PC-9 (cell line): ENCODE data around the gene PDE11A. TPM values are rescaled to one million over a fixed set of nuclear protein-coding genes. Genes with fewer than 3 reads are reported as not detected.

ENCODE experiments used
- BruUV-seq: library from RNA; stranded (reverse); fragments of 400-500 nt; replicated peaks from 2 replicates; lab custom pipeline; 2021; lab: Mats Ljungman, UMichigan
- CTCF ChIA-PET: fragments of 300-600 bp; sonication (Branson Sonifier 250); formaldehyde crosslinking; loops from one replicate; lab custom pipeline; 2022; ENCODE audit warnings: antibody characterized with exemption; lab: Charles Lee
- POLR2A ChIA-PET: fragments of 300-600 bp; sonication (Branson Sonifier 250); formaldehyde crosslinking; loops from one replicate; lab custom pipeline; 2022; ENCODE audit warnings: antibody characterized with exemption; ENCODE audit not compliant: unreplicated experiment; lab: Charles Lee
- DNase-seq, 2 experiments: peaks; one replicate each; pipeline versions ENCODE4 v3.0.0 to v3.0.0-alpha.2; 2015 to 2022; ENCODE audit warnings: mixed read lengths in 1 of 2
- H2AFZ ChIP-seq: fragments of 200-600 bp; sonication (generic); 2 replicates; pipeline ENCODE4 v1.8.1; 2017; ENCODE audit warnings: antibody characterized with exemption
- H3F3A ChIP-seq: fragments of 200-600 bp; sonication (generic); 2 replicates; pipeline ENCODE4 v1.8.1; 2017; ENCODE audit warnings: antibody characterized with exemption, mild to moderate bottlenecking, low read depth; ENCODE audit not compliant: insufficient read depth
- H3K27ac ChIP-seq: fragments of 200-600 bp; sonication (generic); 2 replicates; pipeline ENCODE4 v1.6.1; 2016; ENCODE audit warnings: mixed run types
- H3K27me3 ChIP-seq: fragments of 200-600 bp; sonication (generic); 2 replicates; pipeline ENCODE4 v1.6.1; 2016; ENCODE audit warnings: low read depth, mixed run types; ENCODE audit not compliant: insufficient read depth
- H3K36me3 ChIP-seq: fragments of 200-600 bp; sonication (generic); 2 replicates; pipeline ENCODE4 v1.6.1; 2016; ENCODE audit warnings: low read depth, mixed run types
- H3K4me1 ChIP-seq: fragments of 200-600 bp; sonication (generic); replicated peaks from 2 replicates; pipeline ENCODE4 v1.6.1; 2016; ENCODE audit warnings: mixed run types; ENCODE audit not compliant: insufficient read depth
- H3K4me2 ChIP-seq: fragments of 200-600 bp; sonication (generic); 2 replicates; pipeline ENCODE4 v1.6.1; 2017; ENCODE audit warnings: mixed run types
- H3K4me3 ChIP-seq: fragments of 200-600 bp; sonication (generic); 2 replicates; pipeline ENCODE4 v1.6.1; 2016; ENCODE audit warnings: mixed run types
- H3K79me2 ChIP-seq: fragments of 200-600 bp; sonication (generic); 2 replicates; pipeline ENCODE4 v1.6.1; 2017; ENCODE audit warnings: low read depth, mixed run types
- H3K9me2 ChIP-seq: fragments of 200-600 bp; sonication (generic); 2 replicates; pipeline ENCODE4 v1.8.1; 2017; ENCODE audit warnings: mild to moderate bottlenecking; ENCODE audit not compliant: insufficient read depth
- H3K9me3 ChIP-seq: fragments of 200-600 bp; sonication (generic); 2 replicates; pipeline ENCODE4 v1.8.1; 2016; ENCODE audit warnings: low read depth; ENCODE audit not compliant: insufficient read depth
- H4K20me1 ChIP-seq: fragments of 200-600 bp; sonication (generic); 2 replicates; pipeline ENCODE4 v1.8.1; 2017; ENCODE audit not compliant: insufficient read depth
- EZH2 ChIP-seq: fragments of 200-600 bp; sonication (generic); IDR thresholded peaks from 2 replicates; pipeline ENCODE4 v1.8.0; 2017; ENCODE audit warnings: antibody characterized with exemption, low read depth
- intact Hi-C: fragments of 100-400 bp; cut with micrococcal nuclease; formaldehyde crosslinking; loops from one replicate; pipeline ENCODE4 v1.10.0; 2022; ENCODE audit not compliant: unreplicated experiment
- total RNA-seq: library from RNA; stranded (reverse); gene quantifications from 2 replicates; pipeline ENCODE4 v1.2.3, GENCODE V29; 2021
- TF ChIP-seq, protein P1 (sequence below): fragments of 200-600 bp; sonication (generic); conservative IDR thresholded peaks from 2 replicates; pipeline ENCODE4 v1.6.1; 2017; ENCODE audit warnings: mixed run types, antibody characterized with exemption, mild to moderate bottlenecking, moderate library complexity

The PDE11A gene
- total RNA-seq, 1 experiment from 2014 or later, result 1.4 TPM

DNA sequence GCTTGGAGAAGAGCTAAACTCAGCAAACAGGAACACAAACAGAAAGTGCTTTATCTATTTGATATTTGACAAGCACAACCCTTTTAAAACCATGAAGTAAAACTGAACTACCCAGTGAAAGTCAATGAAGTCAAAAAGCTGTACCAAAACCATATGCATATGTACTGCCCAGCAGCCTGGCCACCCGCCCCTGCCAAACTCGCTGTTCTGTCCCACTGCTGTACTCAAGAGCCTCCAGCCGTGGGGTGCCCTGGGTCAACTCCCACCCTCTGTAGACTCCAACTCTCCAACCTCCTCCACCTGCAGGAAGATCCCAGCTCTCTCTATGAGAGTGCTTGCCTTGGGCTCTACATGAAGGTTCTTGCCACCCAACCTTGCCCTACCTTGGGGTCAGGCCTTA is 411.8 kb downstream of the PDE11A start:
- no peaks in the 10 kb centered on the region for H3K4me1 ChIP-seq
- H4K20me1 ChIP-seq, result no peaks in the 10 kb centered on the region
- H3K4me2 ChIP-seq, result no peak overlapping the region
- H3F3A ChIP-seq, result no peaks in the 10 kb centered on the region
- H2AFZ ChIP-seq, result no peak overlapping the region
- intact Hi-C loops, result no loop called here
- H3K4me3 ChIP-seq, result no peak overlapping the region
- no TSS peak for BruUV-seq
- DNase-seq, result no peak
- CTCF ChIA-PET, result no interaction called here
- TF ChIP-seq, protein P1, sequence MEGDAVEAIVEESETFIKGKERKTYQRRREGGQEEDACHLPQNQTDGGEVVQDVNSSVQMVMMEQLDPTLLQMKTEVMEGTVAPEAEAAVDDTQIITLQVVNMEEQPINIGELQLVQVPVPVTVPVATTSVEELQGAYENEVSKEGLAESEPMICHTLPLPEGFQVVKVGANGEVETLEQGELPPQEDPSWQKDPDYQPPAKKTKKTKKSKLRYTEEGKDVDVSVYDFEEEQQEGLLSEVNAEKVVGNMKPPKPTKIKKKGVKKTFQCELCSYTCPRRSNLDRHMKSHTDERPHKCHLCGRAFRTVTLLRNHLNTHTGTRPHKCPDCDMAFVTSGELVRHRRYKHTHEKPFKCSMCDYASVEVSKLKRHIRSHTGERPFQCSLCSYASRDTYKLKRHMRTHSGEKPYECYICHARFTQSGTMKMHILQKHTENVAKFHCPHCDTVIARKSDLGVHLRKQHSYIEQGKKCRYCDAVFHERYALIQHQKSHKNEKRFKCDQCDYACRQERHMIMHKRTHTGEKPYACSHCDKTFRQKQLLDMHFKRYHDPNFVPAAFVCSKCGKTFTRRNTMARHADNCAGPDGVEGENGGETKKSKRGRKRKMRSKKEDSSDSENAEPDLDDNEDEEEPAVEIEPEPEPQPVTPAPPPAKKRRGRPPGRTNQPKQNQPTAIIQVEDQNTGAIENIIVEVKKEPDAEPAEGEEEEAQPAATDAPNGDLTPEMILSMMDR, result no peak
- no peak for TF ChIP-seq EZH2
- POLR2A ChIA-PET, result interaction anchor here (0.7 kb wide), 1 partner anchor 668 kb away, joined by 4 read pairs; no protein-coding TSS in a partner anchor
- no peaks in the 10 kb centered on the region for H3K9me2 ChIP-seq
- no peaks in the 10 kb centered on the region for H3K27me3 ChIP-seq
- no peak overlapping the region for H3K27ac ChIP-seq
- H3K9me3 ChIP-seq, result no peaks in the 10 kb centered on the region
- no peaks in the 10 kb centered on the region for H3K36me3 ChIP-seq
- no peaks in the 10 kb centered on the region for H3K79me2 ChIP-seq

DNA sequence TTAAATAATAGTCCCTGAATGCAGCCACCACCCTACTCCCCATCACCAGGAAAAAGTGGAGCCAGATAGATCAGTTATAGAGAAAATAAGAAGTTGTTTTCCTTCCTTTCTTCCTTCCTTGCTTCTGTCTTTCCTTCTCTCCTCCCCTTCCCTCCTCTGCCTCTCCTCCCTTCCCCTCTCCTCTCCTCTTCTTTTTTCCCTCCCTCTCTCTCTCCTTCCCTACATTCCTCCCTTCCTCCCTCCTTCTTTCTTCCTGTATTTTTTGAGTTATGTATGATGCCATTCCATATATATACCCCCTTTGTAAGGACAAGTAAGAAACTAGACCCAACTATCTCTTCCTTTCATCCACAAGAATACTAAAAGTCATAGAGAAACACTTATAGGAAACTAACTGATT is 414.3 kb downstream of the PDE11A start:
- Histone ChIP-seq H3K4me2 (no peak overlapping the region), H3K36me3 (no peaks in the 10 kb centered on the region), H3K79me2 (no peaks in the 10 kb centered on the region), H3K9me2 (no peaks in the 10 kb centered on the region), H3K27ac (no peak overlapping the region), H3K4me3 (no peak overlapping the region), H3F3A (no peaks in the 10 kb centered on the region), H3K9me3 (no peaks in the 10 kb centered on the region), H3K27me3 (no peaks in the 10 kb centered on the region), H2AFZ (no peak overlapping the region), H4K20me1 (no peaks in the 10 kb centered on the region), H3K4me1 (no peaks in the 10 kb centered on the region)
- CTCF ChIA-PET, result no interaction called here
- POLR2A ChIA-PET, result no interaction called here
- intact Hi-C loops, result no loop called here
- TF ChIP-seq EZH2, result no peak
- TF ChIP-seq, protein P1, result no peak
- no TSS peak for BruUV-seq
- DNase-seq, result no peak

DNA sequence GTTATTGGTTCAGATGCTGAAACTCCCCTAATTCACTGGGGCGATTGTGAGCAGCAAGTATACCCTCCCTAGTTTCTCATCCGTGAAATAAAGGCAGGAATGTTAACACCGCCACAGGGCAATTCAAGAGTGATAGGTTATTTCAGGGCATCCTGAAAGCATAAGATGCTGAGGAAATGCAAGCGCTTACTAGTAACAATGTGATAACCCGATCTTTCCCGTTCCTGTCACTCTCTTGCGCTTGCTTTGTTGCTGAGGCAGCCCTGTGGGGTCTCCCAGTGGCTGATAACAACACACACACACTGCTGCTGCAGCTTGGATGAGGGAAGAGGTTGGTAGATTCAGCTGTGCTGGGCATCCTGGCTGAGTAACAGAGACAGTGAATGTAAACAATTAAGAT is 420.7 kb downstream of the PDE11A start:
- H2AFZ ChIP-seq, result no peak overlapping the region
- intact Hi-C loops, result no loop called here
- no peak for DNase-seq
- H3K4me1 ChIP-seq, result no peaks in the 10 kb centered on the region
- no peaks in the 10 kb centered on the region for H3K79me2 ChIP-seq
- H3K9me3 ChIP-seq, result no peaks in the 10 kb centered on the region
- ChIA-PET CTCF (no interaction called here), POLR2A (no interaction called here)
- no peak overlapping the region for H3K4me2 ChIP-seq
- H3K9me2 ChIP-seq, result no peaks in the 10 kb centered on the region
- no peak overlapping the region for H3K27ac ChIP-seq
- H3F3A ChIP-seq, result no peaks in the 10 kb centered on the region
- H4K20me1 ChIP-seq, result no peaks in the 10 kb centered on the region
- no peaks in the 10 kb centered on the region for H3K27me3 ChIP-seq
- TF ChIP-seq EZH2, result no peak
- TF ChIP-seq, protein P1, result no peak
- H3K4me3 ChIP-seq, result no peak overlapping the region
- BruUV-seq, result no TSS peak
- H3K36me3 ChIP-seq, result no peaks in the 10 kb centered on the region
